RWPE2 (cell line): ENCODE results near the gene GSTM5.
A peak's percentile ranks its signal among the peaks of the same experiment; 100 is the strongest.
"Not testable (repeated sequence)": the region's sequence is repeated elsewhere in the genome, so short reads cannot be mapped to it uniquely, and the experiment has no call there.

Source experiments
- ATAC-seq: fragments of 200-7000 bp; cut with Tn5 transposase; 3 replicates; pipeline ENCODE4 v1.9.1; 2021; ENCODE audit warnings: low read depth
- DNase-seq: peaks from one replicate; pipeline ENCODE4 v3.0.0-alpha.2; 2020; ENCODE audit warnings: low spot score
- H3K27ac ChIP-seq: fragments of 450-650 bp; 2 replicates; pipeline ENCODE4 v1.5.1; 2017; ENCODE audit warnings: mild to moderate bottlenecking; ENCODE audit not compliant: poor library complexity, severe bottlenecking
- H3K27me3 ChIP-seq: fragments of 250-450 bp; sonication (Bioruptor Pico); 2 replicates; pipeline ENCODE4 v1.5.1; 2021; ENCODE audit warnings: mild to moderate bottlenecking, moderate library complexity; ENCODE audit not compliant: insufficient read depth, poor library complexity, severe bottlenecking
- H3K36me3 ChIP-seq: fragments of 250-450 bp; sonication (Bioruptor Pico); 2 replicates; pipeline ENCODE4 v1.5.1; 2020; ENCODE audit warnings: low read depth, mild to moderate bottlenecking, moderate library complexity
- H3K4me1 ChIP-seq: fragments of 250-450 bp; sonication (Bioruptor Pico); 2 replicates; pipeline ENCODE4 v1.5.1; 2021; ENCODE audit warnings: mild to moderate bottlenecking, moderate library complexity; ENCODE audit not compliant: insufficient read depth, poor library complexity, severe bottlenecking
- H3K4me3 ChIP-seq: fragments of 250-450 bp; sonication (Bioruptor Pico); 2 replicates; pipeline ENCODE4 v1.5.1; 2021; ENCODE audit warnings: mild to moderate bottlenecking, moderate library complexity; ENCODE audit not compliant: severe bottlenecking
- H3K9me3 ChIP-seq: fragments of 250-450 bp; sonication (Bioruptor Pico); 2 replicates; pipeline ENCODE4 v1.5.1; 2021; ENCODE audit warnings: mild to moderate bottlenecking, moderate library complexity; ENCODE audit not compliant: severe bottlenecking
- TF ChIP-seq, protein P1 (sequence below): fragments of 450-650 bp; IDR thresholded peaks from one replicate; pipeline ENCODE4 v1.5.1; 2017; ENCODE audit warnings: mild to moderate bottlenecking, moderate library complexity; ENCODE audit not compliant: poor library complexity, severe bottlenecking

GSTM5 gene

DNA sequence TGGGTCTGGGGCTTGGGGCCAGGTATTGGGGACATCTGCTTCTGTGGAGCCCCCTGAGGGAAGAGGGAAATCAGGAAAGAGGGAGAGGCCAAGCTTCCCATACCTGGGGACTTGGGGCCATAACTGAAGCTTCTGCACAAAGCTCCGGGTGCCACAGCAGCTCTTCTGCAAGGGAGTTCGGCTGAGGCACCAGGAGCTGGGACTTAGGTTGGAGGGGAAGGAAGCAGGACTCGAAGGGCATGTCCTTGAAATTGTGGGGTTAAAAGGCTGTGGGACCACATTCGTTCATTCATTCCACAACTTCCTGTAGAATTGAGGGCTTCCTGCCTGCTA is 53.4 kb downstream of the GSTM5 start:
- Histone ChIP-seq H3K4me3 (no peak overlapping the region), H3K9me3 (no peaks in the 10 kb centered on the region), H3K4me1 (no peaks in the 10 kb centered on the region), H3K27ac (no peak overlapping the region), H3K27me3 (no peaks in the 10 kb centered on the region), H3K36me3 (no peaks in the 10 kb centered on the region)
- ATAC-seq = no peak
- TF ChIP-seq, protein P1, sequence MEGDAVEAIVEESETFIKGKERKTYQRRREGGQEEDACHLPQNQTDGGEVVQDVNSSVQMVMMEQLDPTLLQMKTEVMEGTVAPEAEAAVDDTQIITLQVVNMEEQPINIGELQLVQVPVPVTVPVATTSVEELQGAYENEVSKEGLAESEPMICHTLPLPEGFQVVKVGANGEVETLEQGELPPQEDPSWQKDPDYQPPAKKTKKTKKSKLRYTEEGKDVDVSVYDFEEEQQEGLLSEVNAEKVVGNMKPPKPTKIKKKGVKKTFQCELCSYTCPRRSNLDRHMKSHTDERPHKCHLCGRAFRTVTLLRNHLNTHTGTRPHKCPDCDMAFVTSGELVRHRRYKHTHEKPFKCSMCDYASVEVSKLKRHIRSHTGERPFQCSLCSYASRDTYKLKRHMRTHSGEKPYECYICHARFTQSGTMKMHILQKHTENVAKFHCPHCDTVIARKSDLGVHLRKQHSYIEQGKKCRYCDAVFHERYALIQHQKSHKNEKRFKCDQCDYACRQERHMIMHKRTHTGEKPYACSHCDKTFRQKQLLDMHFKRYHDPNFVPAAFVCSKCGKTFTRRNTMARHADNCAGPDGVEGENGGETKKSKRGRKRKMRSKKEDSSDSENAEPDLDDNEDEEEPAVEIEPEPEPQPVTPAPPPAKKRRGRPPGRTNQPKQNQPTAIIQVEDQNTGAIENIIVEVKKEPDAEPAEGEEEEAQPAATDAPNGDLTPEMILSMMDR = no peak
- DNase-seq = no peak

DNA sequence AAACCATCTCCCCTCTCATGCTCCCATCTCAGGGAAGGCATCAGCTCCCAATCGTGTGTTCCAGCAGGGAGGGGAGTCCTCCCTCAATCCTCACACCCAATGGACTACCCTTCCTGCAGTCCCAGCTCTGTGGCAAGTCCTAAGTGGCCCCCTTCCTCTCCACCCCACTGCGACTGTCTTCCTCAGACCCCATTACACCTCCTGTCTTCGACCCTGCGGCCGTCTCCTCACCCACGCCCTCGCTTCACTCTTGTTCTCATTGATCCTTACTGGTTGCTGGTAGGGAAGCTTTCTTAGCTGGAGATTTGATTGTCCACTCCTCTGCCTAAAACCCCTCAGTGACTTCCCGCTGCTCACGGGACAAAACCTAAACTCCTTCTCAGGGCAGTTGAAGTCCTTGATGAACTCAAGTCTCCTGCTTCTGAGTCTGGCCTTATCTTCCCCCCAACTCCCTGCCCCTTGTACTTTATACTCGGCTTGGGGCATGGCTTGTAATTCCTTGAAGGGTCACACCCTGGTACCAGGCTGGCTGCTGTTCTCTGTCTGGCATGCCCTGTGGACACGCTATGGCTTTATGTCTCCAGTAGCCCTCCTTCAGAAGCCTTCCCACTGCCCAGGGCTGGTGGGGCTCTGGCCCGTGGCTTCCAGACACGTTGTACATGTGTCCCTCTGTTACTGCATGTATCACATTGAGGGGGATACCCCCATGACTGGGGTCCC is 54.0 kb downstream of the GSTM5 start:
- H3K27ac ChIP-seq = no peak overlapping the region
- H3K36me3 ChIP-seq = no peaks in the 10 kb centered on the region
- H3K27me3 ChIP-seq = no peaks in the 10 kb centered on the region
- no peaks in the 10 kb centered on the region for H3K4me1 ChIP-seq
- TF ChIP-seq, protein P1 = no peak
- ATAC-seq (no peak), DNase-seq (peak; percentile 29)
- no peak overlapping the region for H3K4me3 ChIP-seq
- H3K9me3 ChIP-seq = no peaks in the 10 kb centered on the region

DNA sequence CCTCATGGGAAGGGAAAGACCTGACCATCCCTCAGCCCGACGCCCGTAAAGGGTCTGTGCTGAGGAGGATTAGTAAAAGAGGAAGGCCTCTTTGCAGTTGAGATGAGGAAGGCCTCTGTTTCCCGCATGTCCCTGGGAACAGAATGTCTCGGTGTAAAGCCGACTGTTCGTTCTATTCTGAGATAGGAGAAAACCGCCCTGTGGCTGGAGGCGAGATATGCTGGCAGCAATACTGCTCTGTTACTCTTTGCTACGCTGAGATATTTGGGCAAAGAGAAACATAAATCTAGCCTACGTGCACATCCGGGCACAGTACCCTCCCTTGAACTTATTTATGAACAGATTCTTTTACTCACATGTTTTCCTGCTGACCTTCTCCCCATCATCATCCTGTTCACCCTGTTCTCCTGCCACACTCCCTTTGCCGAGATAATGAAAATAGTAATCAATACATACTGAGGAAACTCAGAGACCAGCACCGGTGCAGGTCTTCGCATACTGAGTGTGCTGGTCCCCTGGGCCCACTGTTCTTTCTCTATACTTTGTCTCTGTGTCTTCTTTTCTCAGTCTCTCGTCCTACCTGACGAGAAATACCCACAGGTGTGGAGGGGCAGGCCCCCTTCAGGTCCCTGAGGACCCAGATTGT is 55.1 kb downstream of the GSTM5 start:
- H3K27ac ChIP-seq, H3K27me3 ChIP-seq, H3K4me3 ChIP-seq, H3K9me3 ChIP-seq, H3K4me1 ChIP-seq, H3K36me3 ChIP-seq, ATAC-seq: not testable (repeated sequence)
- peak; percentile 9 for DNase-seq
